ENCODE results near the gene OR2F1.
"Not testable (repeated sequence)": the region's sequence is repeated elsewhere in the genome, so short reads cannot be mapped to it uniquely, and the experiment has no call there.

Gene OR2F1

GRCh38 chr7:144009361-144009760 lies 54.7 kb downstream of the OR2F1 start:
- no peak for DNase-seq (ENCODE audit: low spot score)

GRCh38 chr7:144010061-144010460 lies 55.4 kb downstream of the OR2F1 start:
- DNase-seq (ENCODE audit: low spot score) = not testable (repeated sequence)

- DNase-seq (ENCODE audit: low spot score) = not testable (repeated sequence)
These were observed 56.2 kb downstream of the OR2F1 start for GRCh38 chr7:144010821-144011220.

GRCh38 chr7:144011458-144012230 lies 57.0 kb downstream of the OR2F1 start:
- DNase-seq (ENCODE audit: low spot score) = peak; percentile 45

Measured in AG08395 (cell line).